Stimulated activated CD8-positive, alpha-beta memory T cell treated with anti-CD3 and anti-CD28 coated beads, Interleukin-7, amount 100 ng/mL, for 4 hours (primary cell): ENCODE results near the gene GSE1.

ENCODE experiments used
- DNase-seq, 2 donors: peaks; one replicate each; pipeline ENCODE4 v3.0.0-alpha.2; 2020; ENCODE audit warnings: low read depth in 2 of 2

Gene GSE1

DNA sequence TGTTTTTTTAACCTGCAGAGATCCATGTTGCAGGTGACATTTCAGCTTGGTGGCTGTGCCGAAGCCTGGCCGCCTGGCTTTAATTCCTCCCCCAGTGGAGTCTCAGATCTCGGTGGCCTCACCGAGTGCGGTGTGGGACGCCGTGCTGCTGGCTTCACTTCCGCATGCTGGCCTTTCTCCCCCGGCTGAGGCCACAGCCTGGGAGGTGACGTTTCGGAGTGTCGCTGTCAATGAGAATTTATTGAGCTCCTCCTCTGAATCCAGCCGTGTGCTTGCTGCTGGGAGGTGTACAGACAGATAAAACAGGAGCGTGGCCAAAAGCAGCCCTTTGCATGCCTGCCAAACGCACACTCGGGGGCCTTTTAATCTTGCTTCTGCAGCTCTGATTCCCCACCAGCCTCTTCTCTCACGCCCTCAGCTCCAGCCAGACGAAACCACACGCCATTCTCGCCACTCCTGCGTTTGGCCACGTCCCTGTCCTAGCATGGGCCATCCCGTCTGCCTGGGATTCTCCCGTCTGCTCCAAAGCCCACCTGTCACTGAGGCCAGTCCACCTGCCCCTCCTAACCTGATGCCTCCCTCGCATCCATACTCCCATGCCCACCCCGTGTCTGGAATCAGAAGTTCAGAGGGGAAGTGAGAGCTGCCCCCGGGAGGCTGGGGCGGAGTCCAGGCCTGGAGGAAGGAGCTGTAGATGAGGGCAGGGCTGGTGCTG, 3.6 kb downstream of the GSE1 start:
- no peak for DNase-seq

DNA sequence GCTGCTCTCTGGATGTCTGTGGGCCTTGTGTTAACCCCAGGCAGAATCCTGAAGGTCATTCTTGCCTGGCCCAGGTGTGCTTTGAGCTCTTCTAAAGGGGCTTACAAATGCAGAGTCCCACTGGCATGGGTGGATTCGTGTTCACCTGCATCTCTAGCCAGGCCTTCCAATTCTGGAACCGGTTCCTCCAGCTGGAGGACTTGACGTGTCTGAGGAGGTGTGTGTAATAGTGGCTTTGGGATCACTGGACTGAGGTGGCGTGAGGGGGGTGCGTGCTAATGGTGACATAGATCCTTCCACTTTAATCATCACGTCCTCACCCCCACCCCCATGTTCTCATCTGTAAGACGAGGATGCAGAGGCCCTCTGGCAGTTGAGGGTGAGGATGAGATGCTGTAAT, 4.8 kb downstream of the GSE1 start:
- DNase-seq: no peak

DNA sequence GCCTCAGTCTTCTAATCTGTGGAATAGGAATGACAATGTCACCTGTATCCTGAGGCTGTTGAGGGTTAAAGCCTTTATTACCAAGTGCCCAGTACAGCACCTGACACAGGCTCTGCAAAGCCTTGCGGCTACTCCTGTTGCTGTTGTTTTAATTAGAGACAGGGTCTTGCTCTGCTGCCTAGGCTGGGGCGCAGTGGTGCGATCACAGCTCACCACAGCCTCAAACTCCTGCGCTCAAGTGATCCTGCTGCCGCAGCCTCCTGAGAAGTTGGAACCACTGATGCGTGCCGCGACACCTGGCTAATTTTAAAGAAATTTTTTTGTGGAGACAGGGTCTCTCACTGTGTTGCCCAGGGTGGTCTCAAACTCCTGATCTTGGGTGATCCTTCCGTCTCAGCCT, 5.4 kb downstream of the GSE1 start:
- no peak for DNase-seq

DNA sequence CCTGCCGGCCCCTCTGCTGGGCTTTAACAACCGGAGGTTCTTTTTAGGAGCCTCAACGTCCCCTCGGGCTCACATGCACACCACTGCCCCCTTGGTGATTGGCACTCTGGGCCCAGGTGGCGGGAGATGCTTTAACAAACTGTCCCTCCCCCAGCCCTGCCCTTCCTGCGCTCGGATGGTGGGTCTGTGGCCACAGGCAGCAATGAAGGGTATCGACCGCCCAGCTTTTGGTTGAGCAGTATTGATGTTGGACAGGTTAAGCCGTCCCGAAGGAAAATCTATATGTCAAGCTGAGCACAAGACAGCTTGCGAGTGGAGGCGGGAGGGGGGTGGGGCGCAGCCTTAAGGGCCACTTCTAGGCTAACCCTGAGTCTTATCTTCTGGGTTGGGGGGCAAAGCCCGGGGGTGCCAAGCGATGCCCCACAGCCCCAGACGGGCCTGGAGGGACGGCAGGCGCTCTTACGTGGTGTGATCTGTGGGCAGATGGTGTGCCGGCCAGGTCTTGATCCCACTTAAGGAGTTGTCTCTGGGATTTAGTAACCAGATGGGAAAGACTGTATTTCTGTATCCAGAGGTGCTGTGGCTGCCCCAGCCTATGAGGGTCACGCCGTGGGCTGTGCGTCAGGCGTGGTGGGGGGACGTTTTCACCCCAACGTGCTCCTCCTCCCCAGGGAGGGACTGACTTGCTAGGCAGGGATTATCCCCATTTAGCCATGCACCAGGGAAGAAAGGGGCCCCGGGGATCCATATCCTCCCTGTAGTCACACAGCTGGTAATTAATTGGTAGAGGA, 6.2 kb downstream of the GSE1 start:
- DNase-seq: no peak

DNA sequence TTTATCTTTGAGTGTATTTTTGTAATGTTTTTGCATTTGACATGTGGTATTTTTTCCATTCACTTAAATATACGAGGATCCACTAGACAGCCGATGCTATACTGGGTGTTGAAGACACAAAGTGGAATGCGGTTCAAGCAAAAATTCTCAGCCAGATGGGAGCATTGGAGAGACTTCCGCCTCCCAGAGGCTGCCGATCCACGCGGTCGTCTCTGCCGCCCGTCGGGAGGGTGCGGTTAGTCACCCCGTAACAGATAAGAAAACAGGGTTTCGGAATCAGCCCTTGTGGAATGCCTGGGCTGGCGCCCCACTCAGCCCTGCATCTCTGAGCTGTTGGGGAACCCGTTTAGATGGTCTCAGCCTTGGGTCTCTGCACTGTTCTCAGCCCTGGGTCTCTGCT, 7.3 kb downstream of the GSE1 start:
- DNase-seq: no peak

DNA sequence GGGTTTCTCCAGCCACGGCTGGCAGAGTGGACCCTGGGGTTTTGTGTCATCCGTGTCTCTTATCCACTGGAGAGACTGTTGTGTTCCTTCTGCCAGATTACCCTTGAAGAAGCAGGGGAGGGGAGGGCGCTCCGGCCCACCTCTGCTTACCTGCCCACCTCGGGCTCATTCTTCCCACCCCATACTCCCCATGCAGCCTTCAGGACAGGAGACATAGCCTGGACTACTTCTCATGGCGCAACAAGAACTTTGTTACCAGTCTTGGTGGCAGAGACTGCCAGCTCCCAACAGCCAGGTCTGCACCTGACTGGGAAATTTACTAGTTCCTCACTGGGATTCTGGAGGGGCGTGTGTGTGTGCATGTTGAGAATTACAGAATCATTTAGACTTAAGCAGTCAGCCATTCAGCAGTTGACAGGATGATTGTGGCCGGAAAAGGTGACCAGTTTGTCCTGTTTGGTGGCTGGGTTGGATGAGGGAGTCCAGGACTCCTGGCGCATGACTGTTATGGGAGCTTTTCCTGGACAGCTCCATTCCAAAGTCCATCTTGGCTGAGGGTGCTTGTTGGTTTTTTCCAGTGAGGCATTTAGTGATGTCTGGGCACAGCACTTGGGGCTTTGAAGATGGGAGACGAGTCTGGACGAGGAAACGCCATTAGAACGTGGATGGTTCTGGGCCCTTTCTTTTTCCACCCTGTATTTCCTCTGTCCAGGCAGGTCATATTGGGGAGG, 8.7 kb downstream of the GSE1 start:
- no peak for DNase-seq

DNA sequence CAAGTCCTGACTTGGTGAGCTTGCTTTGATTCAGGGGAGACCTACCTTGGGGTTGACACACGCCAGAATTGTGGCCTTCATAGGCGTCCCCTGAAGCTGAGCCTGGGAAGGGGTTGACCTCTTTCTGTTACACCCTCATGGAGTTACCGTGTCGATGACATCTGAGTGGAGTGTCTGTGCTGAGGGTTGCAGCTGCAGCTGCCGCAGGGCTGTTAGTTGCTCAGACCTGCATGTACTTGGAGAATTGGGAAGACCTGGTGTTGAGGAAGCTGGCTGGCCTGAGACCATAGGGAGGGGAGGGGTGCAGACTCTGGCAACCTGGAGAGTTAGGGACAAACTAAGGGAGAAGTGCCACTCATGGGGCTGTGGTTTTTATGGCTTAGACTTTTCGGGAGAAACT, 9.6 kb downstream of the GSE1 start:
- DNase-seq: no peak

DNA sequence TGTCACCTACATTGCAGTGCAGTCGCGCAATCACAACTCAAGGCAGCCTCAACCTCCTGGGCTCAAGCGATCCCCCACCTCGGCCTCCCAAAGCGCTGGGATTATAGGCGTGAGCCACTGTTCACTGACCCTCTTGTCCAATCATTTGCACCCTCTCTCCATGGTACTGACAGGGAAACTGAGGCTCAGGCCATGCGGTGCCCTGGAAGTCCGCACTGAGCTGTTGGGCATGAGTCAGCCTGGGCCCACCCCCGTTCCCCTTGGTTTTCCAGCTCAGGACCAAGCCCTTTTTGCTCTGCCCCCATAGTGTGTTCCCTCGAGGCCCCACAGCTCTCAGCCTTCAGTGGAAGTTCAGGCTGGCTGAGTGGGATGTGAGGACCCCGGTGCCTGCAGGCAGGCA, 10.1 kb downstream of the GSE1 start:
- DNase-seq: no peak

DNA sequence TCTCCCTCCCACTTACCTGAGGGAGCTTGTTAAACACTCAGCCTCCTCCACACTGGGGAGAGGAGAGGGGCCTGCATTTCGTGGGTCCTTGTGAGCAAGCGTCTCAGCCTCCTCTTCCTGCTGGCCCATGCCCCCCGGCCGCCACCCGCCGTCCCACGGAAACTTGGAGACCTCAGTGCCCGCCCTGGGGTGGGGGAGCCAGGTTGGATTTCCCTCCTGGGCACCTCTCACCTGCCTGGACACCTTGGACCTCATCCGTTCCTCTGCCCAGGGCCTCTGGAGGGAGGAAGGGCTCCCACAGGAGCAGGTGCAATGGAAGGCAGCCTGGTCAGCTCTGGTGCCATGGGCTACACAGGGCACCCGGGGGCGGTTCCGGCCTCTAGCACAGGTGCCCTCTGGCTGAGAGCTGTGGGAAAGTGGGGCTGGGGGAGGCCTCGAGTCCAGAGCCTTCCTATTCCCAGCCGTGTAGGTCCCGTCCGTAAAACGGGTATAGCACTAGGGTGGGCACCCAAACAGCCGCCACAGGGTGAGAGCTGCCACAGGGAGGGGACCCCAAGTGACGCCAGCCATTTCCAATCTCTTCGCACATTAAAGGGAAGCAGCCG, 11.0 kb downstream of the GSE1 start:
- no peak for DNase-seq

DNA sequence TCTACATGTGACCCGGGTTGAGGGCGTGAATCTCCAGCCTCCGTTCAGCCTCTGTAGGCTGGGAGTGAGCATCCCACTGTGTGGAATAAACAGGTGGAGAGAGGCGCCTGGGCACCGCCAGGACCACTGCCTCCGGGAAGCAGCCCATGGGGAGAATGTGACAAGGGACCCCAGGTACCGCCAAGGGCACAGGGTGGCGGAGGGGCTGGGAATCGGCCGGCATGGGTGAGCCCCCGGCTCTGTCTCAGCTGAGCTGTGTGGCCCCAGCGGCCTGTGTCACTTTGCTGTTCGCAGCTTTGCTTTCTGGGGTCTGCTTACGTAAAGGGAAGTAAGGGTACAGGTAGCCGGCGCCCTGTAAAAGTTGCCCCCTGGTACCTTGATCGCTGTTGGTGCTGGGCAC, 11.5 kb downstream of the GSE1 start:
- DNase-seq: no peak

DNA sequence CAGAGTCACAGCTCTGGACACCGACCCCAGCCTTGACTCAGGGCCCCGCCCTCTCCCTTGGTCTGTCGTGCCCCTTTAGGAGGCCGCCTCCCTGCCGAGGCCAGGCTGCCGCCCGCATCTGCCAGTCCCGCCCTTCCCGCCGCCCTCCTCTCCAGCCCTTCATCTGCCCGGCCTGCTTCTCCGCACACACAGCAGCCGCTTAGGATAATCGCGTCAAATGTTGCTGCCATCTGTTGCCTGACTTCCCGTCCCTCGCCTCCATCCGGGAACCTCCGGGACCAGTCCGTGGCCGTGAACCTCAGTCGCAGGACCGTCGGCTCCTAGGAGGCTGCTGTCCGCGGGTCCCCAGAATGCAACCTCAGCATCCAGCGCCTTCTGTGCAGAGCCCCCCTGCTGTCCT, 11.9 kb downstream of the GSE1 start:
- DNase-seq: no peak

DNA sequence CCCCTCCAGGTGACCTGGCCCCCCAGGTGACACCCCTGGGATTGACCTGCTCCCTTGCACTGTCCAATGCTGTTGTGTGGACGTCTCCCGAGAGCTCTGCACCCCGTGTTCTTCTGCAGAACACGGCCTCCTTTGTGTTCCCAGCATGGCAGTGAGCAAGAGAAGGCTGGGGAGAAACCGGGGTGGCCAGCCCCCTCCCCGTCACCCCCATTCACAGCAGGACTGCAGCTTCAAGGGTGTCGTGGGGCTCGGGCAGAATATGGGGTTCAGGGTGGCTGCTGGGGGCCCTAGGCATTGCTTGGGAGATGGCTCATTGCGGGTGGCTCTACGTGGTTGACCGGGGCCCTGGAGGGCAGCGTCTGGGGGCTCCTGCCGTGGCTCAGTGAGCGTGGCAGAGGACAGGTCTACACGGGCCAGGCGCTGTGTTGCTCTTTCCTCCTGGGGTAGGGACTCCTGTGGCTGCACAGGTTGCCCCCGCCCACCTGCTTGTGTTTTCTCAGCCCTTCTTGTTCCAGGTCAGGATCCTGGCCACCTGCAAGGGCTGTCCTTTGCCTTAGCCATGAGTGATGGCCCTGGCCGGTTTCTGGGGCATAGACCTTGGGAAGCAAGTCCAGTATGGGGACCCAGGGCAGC, 12.5 kb downstream of the GSE1 start:
- no peak for DNase-seq

DNA sequence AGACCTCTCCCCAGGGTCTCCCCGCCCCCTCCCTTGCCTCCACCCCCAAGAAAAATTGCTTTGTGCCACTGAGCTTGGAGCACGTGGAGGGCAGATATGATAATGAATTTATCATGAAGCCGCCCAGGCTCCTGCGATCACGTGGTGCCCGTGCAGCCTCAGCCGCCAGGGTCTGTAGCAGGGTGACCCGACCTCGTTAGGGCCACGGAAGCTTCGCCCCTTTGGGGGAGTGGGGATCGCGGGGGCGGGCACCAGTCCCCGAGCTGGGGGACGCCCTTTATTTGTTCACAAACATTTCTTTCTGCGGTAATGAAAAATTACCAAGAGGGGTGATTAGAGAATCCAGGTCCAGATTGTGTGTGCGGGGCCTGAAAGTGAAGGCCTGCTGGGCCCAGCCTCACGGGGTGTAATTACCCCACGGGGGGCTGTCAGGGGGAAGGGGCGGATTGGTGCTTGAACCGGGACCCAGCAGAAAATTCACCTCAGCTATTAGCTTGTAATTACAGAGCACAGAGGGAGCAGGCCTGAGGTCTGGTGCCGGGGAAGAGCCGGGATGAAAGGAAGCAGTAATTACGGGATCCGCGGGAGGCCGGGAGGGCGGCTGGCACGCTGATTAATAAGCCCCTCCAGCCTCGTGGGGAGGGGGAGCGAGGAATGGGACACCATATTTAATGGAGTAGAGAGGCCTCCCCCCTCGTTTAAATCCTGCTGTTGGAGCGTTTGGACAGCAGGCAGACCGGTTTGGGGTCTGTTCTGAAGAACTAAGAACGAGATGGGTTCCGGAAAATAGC, 13.3 kb downstream of the GSE1 start:
- DNase-seq: no peak

DNA sequence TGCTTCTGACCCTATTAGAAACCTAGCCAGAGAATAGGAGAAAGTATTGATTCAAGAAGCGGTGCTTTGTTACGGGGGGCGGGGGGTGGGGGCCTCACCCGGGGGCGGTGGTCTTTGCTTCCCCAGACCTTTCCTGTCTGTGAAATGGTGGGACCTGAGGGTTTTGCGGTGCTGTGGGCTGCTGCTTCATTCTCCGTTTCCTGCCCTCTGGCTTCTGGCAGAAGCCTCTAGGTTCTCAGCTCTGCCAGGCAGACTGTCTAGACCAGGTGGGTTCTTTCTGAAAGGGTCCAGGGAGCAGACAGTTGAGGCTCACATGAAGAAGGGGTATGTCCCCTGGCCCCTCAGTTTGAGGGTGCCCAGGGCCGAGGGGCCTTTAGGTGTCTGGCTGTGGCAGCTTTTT, 14.0 kb downstream of the GSE1 start:
- no peak for DNase-seq

DNA sequence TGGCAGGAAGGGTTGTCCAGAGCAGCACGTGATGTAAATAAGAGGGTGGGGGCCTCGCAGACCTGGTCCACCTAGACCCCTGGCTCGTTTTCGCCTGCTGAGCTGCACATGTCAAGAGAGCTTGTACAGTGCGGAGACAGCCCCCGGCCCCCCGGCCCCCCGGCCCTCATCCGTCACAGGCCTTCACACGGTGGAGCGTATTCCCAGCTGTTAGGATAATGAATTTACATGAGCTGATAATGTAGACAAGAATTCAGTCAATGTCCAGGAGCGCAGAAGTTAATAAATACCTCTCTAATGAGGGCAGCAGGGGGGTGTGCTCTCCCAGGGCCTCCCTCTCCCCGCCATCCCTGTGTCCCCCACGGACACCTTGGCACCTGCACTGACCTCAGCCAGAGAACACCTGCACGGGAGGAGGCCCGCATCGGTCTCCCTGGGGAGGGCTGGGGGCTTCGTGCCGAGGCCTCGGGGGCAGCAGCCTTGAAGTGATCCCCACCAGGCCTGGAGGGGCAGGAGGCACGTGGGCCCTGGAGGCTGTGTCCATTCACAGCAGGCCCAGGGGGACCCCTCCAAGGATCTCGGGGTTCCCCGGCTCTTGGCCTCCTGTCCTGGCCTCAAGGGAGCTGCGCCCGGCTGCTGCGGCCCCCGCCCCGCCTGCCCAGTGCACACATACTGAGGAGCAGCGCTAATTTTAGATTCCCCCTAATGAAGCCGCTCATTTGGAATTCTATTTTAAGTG, 14.6 kb downstream of the GSE1 start:
- no peak for DNase-seq

DNA sequence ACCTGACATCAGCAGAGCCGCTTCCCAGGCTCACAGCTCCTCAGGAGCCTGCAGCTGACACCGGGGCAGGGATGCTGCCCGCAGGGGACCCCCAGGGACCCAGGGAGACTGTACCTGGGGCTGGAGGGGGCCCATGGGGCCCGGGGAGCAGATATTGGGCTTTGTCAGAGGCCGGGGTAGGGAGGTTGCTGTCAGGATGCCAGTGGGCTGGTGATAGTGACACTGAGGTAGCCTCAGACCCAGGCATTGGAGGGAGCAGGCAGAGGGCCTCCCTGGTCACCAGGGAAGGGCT, 15.1 kb downstream of the GSE1 start:
- DNase-seq: no peak

DNA sequence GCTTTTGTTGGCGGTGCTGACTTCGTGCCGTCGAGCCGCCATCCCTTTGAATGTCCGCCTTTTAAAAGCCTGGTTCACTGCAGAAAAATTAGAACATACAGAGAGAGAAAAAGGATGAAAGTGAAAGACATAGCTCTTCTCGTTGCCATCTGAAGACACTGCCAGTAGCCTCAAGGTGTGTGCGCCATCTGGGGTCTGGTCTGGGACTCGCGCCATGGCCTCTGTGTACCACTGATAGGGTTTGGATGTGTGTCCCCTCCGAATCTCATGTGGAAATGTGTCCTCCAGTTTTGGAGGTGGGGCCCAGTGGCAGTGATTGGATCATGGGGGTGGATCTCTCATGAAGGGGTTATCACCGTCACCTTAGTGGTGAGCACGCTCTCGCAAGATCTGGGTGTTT, 15.5 kb downstream of the GSE1 start:
- DNase-seq: no peak

DNA sequence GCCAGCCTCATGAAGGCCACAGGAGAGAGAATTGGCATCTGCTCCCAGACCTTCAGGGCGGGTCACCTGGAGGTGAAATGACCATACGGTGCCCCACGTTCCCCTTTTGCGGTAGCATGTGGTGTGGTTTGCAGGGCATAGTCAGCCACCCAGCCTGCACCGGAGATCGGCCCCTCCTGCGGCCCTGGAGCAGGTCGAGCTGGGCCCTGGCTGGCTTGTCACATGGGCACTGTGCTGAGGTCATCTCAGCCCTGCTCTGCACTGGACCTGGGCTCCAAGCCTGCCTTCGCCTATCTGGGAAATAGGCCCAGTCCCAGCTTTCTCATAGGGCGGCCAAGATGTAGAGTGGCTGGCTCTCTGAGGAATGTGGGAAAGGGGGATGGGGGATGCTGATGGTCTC, 16.2 kb downstream of the GSE1 start:
- DNase-seq: no peak

DNA sequence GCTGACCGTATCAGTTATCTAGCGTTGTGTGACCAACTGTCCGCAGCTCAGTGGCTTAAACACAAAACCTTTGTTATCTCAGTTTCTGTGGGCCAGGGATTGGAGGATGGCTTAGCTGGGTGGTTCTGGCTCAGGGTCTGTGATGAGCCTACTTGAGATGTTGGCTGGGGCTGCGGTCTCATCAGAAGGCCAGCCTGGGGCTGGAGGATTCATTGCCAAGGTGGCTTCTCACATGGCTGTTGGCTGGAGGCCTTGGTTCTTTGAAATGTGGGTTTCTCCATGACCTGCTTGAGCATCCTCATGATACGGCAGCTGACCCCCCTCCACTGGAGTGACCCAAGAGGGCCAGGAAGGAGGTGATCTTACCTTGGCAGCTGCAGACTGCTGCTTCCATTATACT, 16.7 kb downstream of the GSE1 start:
- no peak for DNase-seq

DNA sequence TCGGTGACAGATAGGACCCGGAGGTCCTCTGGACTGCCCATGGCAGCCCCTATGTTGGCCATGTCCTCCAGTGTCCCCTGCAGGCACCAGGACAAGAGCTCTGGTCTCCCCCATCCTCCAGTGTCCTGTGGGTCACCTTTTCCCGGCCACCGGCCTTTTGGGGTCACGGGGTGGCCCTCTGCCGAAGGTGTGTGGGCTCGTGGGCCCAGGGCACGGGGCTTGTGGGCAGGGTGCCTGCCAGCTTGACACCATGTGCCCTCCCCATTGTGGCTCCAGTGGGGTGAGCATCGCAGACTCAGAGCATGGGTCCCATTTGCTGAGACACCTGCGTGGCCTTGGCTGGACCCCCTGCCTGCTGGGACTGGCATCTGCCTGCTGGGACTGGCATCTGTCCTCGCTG, 18.1 kb downstream of the GSE1 start:
- no peak for DNase-seq
